RCC 7860 (cell line): ENCODE results near the gene NOD2.

Source experiments
- DNase-seq: peaks from one replicate; pipeline ENCODE4 v3.0.0-alpha.2; 2015; ENCODE audit warnings: low spot score
- FAIRE-seq: peaks from 2 replicates; lab custom pipeline; 2012; peaks lifted over from hg19 to GRCh38; lab: Jason Lieb, UNC

Gene NOD2

GRCh38 chr16:50711862-50712559 is 18.6 kb downstream of the NOD2 start:
- FAIRE-seq (no peak), DNase-seq (no peak)

- FAIRE-seq, result no peak
- DNase-seq, result no peak
Measured at GRCh38 chr16:50712560-50712898, 19.1 kb downstream of the NOD2 start.

DNA sequence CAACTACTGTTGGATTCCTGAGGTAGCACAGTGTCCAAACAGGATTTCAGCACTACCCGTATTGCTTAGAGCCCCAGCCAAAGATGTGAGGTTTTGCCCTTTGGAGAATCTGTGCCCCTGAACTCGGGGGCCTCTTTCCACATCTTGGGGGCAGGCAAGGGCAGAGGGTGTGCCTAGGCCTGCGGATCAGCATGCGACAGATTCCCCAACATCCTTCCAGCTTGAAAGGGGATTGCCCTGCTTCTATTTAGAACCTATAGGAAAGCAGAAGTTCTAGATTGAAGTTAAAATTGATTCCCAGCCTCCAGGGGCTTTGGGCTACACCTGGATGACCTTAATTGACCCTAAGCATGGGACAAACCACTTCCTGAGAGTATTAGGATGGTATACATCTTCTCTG is 19.6 kb downstream of the NOD2 start:
- FAIRE-seq (no peak), DNase-seq (no peak)

DNA sequence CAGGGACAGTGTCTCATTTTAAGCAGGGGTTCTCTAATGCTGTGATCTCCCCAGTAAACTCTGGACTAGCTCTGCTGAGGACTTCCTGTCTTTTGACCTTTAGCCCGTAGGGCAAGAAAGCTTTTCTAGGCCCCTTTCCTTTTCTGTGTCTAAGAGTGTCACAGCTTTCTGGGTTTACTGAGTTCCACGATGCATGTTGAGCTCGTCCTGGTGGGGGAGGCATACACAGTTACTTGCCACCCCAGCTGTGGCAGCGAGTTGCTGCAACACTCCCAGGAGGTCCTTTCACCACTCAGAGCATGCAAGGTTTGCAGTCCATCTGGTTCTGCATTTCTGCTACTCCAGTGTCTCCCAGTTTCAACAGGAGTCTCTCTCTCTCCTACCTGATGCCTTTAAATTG is 23.7 kb downstream of the NOD2 start:
- no peak for DNase-seq
- FAIRE-seq, result no peak

- FAIRE-seq (no peak), DNase-seq (no peak)
Measured at GRCh38 chr16:50717494-50717893, 24.1 kb downstream of the NOD2 start.

GRCh38 chr16:50718061-50718760 is 24.8 kb downstream of the NOD2 start:
- DNase-seq (no peak), FAIRE-seq (no peak)

- FAIRE-seq, result no peak
- DNase-seq, result no peak
Measured at GRCh38 chr16:50718761-50719400, 25.5 kb downstream of the NOD2 start.

- no peak for DNase-seq
- FAIRE-seq, result no peak
Measured at GRCh38 chr16:50719401-50720337, 26.3 kb downstream of the NOD2 start.

- no peak for DNase-seq
- FAIRE-seq, result no peak
Measured at GRCh38 chr16:50721549-50722404, 28.4 kb downstream of the NOD2 start.

GRCh38 chr16:50722405-50722737 is 29.0 kb downstream of the NOD2 start:
- DNase-seq, result no peak
- FAIRE-seq, result no peak

- no peak for DNase-seq
- FAIRE-seq, result no peak
Measured at GRCh38 chr16:50722960-50723359, 29.6 kb downstream of the NOD2 start.

DNA sequence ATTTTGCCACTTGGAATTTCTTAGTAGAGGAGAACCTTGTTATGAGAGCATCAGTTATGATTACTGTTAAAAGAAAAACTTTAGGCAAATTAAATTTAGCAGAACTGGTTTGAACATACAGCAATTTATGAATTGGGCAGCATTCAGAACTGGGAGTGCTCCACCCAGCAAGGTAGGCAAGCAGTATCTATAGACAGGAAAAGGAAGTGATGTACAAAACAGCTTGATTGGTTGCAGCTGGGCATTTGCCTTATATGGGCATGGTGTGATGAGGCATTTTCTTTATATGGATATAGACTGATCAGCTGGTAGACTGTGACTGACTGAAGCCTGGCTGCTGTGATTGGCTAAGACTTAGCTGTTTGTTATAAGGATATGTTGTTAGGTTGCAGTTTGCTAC is 30.9 kb downstream of the NOD2 start:
- DNase-seq (no peak), FAIRE-seq (no peak)

GRCh38 chr16:50731130-50731988 is 38.0 kb downstream of the NOD2 start:
- no peak for FAIRE-seq
- DNase-seq, result no peak

- FAIRE-seq (no peak), DNase-seq (no peak)
Measured at GRCh38 chr16:50731989-50732832, 38.8 kb downstream of the NOD2 start.

DNA sequence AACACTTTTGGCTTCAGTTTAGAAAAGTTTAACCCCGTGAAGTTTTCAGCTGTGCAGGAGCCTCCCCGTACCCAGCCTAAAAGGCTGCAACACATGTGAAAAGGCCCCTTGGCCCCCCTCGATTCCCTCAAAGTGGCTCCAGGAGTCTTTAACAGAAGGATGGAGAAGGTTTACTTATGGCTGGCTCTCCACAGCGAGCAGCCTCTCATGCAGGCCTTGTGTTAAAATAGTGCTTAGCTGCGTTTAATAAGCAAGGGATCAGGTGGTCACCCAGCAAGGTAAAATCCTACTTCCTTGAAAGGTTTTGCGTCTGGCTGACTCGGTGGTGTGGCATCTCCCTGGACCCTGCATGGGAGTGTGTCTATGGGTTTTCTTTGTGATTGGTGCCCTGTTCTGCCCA is 40.1 kb downstream of the NOD2 start:
- no peak for FAIRE-seq
- no peak for DNase-seq

DNA sequence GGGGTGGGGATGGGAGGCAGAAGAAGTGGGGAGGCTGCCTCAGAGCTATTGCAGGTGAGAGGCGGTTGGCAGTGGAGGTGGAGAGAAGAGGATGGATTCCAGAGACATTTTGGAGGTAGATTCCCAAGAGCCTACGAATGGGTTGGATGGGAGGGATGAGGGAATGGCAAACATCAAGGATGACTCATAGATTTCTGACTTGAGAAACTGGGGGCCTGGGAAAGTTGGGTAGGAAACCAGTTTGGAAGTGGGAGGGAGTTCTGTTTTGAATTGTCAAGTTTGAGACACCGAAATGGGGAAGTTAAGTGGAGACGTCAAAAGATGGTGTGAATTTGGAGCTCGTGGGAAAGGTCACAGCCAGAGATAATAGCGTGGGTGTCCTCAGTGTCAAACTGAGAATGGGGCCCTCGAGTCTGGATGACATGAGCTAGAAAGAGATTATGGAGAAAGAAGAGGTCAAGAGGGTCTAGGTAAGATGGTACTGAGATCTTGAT is 42.3 kb downstream of the NOD2 start:
- FAIRE-seq (no peak), DNase-seq (no peak)

DNA sequence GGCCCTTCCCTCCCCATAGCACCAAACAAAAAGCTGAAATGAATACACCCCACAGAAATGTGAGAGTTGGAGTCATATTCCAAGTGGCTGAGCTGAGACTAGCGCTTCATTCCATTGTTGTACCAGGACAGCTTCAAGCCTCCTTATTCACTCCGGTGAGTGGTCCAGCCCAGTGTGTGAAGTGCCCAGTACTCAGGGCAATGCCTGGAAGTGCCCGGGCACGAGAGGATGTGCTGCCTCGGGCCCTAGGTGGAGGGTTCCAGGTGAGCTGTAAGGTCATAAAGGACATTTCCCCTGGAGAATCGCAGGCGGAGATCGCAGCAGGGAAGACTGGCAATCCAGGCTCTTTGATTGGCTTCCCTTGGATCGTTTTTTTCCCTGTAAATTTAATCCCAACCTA is 43.0 kb downstream of the NOD2 start:
- DNase-seq (no peak), FAIRE-seq (no peak)

DNA sequence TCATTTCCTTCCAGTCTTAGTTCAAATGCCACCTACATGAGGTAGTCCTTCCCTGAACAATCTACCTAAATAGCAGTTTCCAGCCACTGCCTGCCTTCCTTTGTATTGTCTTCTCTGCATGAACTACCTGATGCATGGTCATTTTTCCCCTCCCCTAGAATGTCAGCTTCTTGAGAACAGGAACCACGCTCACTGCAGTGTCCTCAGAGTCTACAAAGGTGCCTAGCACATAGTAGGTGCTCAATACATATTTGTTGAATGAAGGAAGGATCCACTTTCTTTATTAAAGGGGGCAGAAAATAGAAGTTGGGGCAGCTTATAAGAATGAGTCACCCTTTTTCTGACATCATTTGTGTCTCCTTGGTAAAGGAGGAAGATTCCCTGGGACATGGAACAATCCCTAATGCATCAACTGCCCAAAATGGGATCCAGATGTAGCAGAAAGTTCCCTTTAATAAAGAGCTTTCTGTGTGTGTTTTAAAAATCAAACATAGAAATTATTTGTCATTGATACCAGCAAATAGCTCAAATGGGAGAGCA is 44.1 kb downstream of the NOD2 start:
- DNase-seq (no peak), FAIRE-seq (no peak)
